ENCODE results near the gene ETS1.
"Not testable (repeated sequence)": the region's sequence is repeated elsewhere in the genome, so short reads cannot be mapped to it uniquely, and the experiment has no call there.

Gene ETS1

GRCh38 chr11:128455766-128456165 lies 131.6 kb downstream of the ETS1 start:
- TF ChIP-seq CTCF (IDR thresholded peaks at IDR 0.05; ENCODE audit: low read depth, low read length), result no peak
- DNase-seq (ENCODE audit: extremely low read depth, low read depth), result no peak

- peak; percentile 86 for DNase-seq (ENCODE audit: extremely low read depth, low read depth)
- no peak for TF ChIP-seq CTCF (IDR thresholded peaks at IDR 0.05; ENCODE audit: low read depth, low read length)
Observed at GRCh38 chr11:128453444-128454336, 133.7 kb downstream of the ETS1 start.

- no peak for DNase-seq (ENCODE audit: extremely low read depth, low read depth)
- TF ChIP-seq CTCF (IDR thresholded peaks at IDR 0.05; ENCODE audit: low read depth, low read length), result no peak
Observed at GRCh38 chr11:128451652-128452470, 135.5 kb downstream of the ETS1 start.

- TF ChIP-seq CTCF (IDR thresholded peaks at IDR 0.05; ENCODE audit: low read depth, low read length), result no peak
- DNase-seq (ENCODE audit: extremely low read depth, low read depth), result no peak
Observed at GRCh38 chr11:128450882-128451651, 136.3 kb downstream of the ETS1 start.

GRCh38 chr11:128450425-128450824 lies 136.9 kb downstream of the ETS1 start:
- DNase-seq (ENCODE audit: extremely low read depth, low read depth), result not testable (repeated sequence)

GRCh38 chr11:128448981-128449713 lies 138.2 kb downstream of the ETS1 start:
- no peak for TF ChIP-seq CTCF (IDR thresholded peaks at IDR 0.05; ENCODE audit: low read depth, low read length)
- DNase-seq (ENCODE audit: extremely low read depth, low read depth), result no peak
